SU-DHL-6 (cell line): ENCODE data around the gene FAM153A.
"Not testable (repeated sequence)": the region's sequence is repeated elsewhere in the genome, so short reads cannot be mapped to it uniquely, and the experiment has no call there.

Source experiments
- EZH2phosphoT487 ChIP-seq: fragments of 200-600 bp; sonication (generic), shearing (Covaris generic); conservative IDR thresholded peaks from 2 replicates; pipeline ENCODE4 v1.6.1; 2018; ENCODE audit warnings: mild to moderate bottlenecking, antibody characterized with exemption, low read length, moderate library complexity, mixed read lengths
- TF ChIP-seq, protein P1 (sequence below): fragments of 200-600 bp; sonication (generic); IDR thresholded peaks from one replicate; pipeline ENCODE4 v1.5.1; 2017; ENCODE audit warnings: antibody characterized with exemption, mild to moderate bottlenecking, low read length, moderate library complexity; ENCODE audit not compliant: insufficient read depth, poor library complexity, severe bottlenecking

DNA sequence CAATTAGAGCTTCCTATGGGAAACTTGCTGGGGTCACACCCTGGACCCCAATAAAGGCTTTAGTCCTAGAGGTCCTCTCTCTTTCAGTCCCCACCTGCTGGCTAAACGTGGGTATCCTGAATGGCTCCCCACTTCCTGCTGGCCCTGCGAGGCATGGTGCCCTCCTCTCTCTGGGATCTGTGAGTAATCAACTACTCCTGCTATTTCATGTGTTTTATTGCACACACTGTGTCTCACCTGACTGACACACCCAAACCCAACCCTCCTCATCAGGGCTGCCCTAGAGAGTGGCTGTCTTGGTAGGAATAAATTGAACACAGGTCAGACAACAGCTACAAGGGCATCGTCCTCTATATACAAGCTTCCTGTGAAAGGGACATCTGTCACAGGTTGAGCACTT is 39.8 kb upstream of the FAM153A start:
- TF ChIP-seq, protein P1, sequence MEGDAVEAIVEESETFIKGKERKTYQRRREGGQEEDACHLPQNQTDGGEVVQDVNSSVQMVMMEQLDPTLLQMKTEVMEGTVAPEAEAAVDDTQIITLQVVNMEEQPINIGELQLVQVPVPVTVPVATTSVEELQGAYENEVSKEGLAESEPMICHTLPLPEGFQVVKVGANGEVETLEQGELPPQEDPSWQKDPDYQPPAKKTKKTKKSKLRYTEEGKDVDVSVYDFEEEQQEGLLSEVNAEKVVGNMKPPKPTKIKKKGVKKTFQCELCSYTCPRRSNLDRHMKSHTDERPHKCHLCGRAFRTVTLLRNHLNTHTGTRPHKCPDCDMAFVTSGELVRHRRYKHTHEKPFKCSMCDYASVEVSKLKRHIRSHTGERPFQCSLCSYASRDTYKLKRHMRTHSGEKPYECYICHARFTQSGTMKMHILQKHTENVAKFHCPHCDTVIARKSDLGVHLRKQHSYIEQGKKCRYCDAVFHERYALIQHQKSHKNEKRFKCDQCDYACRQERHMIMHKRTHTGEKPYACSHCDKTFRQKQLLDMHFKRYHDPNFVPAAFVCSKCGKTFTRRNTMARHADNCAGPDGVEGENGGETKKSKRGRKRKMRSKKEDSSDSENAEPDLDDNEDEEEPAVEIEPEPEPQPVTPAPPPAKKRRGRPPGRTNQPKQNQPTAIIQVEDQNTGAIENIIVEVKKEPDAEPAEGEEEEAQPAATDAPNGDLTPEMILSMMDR = not testable (repeated sequence)
- not testable (repeated sequence) for TF ChIP-seq EZH2phosphoT487
